Hepatocyte (in vitro differentiated cells): Measurements from ENCODE around the gene PSMD12. TPM values are rescaled to one million over a fixed set of nuclear protein-coding genes. Genes with fewer than 3 reads are reported as not detected.

Experiments used
- DNase-seq: peaks from one replicate; pipeline ENCODE4 v3.0.0-alpha.2; 2016; ENCODE audit warnings: low spot score
- H2AFZ ChIP-seq: fragments of 200-600 bp; sonication (generic); 2 replicates; pipeline ENCODE4 v1.6.0; 2016; ENCODE audit warnings: antibody characterized with exemption, mild to moderate bottlenecking
- H3K27ac ChIP-seq: fragments of 200-600 bp; sonication (generic); 2 replicates; pipeline ENCODE4 v1.5.1; 2016; ENCODE audit warnings: mild to moderate bottlenecking
- H3K27me3 ChIP-seq: fragments of 200-600 bp; sonication (generic); 2 replicates; pipeline ENCODE4 v1.6.1; 2016
- H3K36me3 ChIP-seq: fragments of 200-600 bp; sonication (generic); replicated peaks from 2 replicates; pipeline ENCODE4 v1.5.1; 2016; ENCODE audit warnings: low read depth; ENCODE audit not compliant: insufficient read depth
- H3K4me1 ChIP-seq: fragments of 200-600 bp; sonication (generic); 2 replicates; pipeline ENCODE4 v1.5.1; 2016; ENCODE audit warnings: mild to moderate bottlenecking, moderate library complexity; ENCODE audit not compliant: insufficient read depth
- H3K4me2 ChIP-seq: fragments of 200-600 bp; sonication (generic); 2 replicates; pipeline ENCODE4 v1.6.0; 2016
- H3K4me3 ChIP-seq: fragments of 200-600 bp; sonication (generic); 2 replicates; pipeline ENCODE4 v1.5.1; 2016; ENCODE audit warnings: mild to moderate bottlenecking
- H3K79me2 ChIP-seq: fragments of 200-600 bp; sonication (generic); 2 replicates; pipeline ENCODE4 v1.6.0; 2017; ENCODE audit warnings: mild to moderate bottlenecking
- H3K9me2 ChIP-seq: fragments of 200-600 bp; sonication (generic); replicated peaks from 2 replicates; pipeline ENCODE4 v1.6.0; 2017; ENCODE audit warnings: mild to moderate bottlenecking; ENCODE audit not compliant: insufficient read depth
- H3K9me3 ChIP-seq: fragments of 200-600 bp; sonication (generic); 2 replicates; pipeline ENCODE4 v1.5.1; 2016; ENCODE audit warnings: low read depth, mild to moderate bottlenecking
- H4K20me1 ChIP-seq: fragments of 200-600 bp; sonication (generic); 2 replicates; pipeline ENCODE4 v1.6.0; 2016; ENCODE audit warnings: mild to moderate bottlenecking; ENCODE audit not compliant: insufficient read depth, poor library complexity, severe bottlenecking
- EZH2 ChIP-seq: fragments of 200-600 bp; sonication (generic); IDR thresholded peaks from 2 replicates; pipeline ENCODE4 v1.6.1; 2016; ENCODE audit warnings: antibody characterized with exemption, mild to moderate bottlenecking, borderline replicate concordance
- EZH2phosphoT487 ChIP-seq: fragments of 200-600 bp; sonication (generic); IDR thresholded peaks from one replicate; pipeline ENCODE4 v1.6.1; 2018; ENCODE audit warnings: antibody characterized with exemption, mild to moderate bottlenecking, low read depth, moderate library complexity; ENCODE audit not compliant: unreplicated experiment, severe bottlenecking
- whole genome bisulfite sequencing: methylation state at CpG from one replicate; pipeline ENCODE4 v1.1.6; 2016; ENCODE audit warnings: low lambda C conversion rate; ENCODE audit errors: missing lambda C conversion rate; 5-methylcytosine and 5-hydroxymethylcytosine counted together
- polyA plus RNA-seq: library from polyadenylated mRNA; unstranded; fragments of >200 nt; fragmentation: Nextera tagmentation; extraction: Ambion mirVana; gene quantifications from 2 replicates; pipeline ENCODE4 v1.2.1, GENCODE V29; 2016
- total RNA-seq: library from RNA; depleted of rRNA; stranded (reverse); fragments of >200 nt; gene quantifications from 2 replicates; pipeline ENCODE4 v1.2.3, GENCODE V29; 2014
- TF ChIP-seq, protein P1 (sequence below): fragments of 200-600 bp; sonication (generic); IDR thresholded peaks from 2 replicates; pipeline ENCODE4 v1.5.1; 2016; ENCODE audit warnings: antibody characterized with exemption, mild to moderate bottlenecking; ENCODE audit not compliant: poor library complexity

Gene PSMD12
- total and polyA plus RNA-seq, 2 experiments from 2014 or later = 28.4 to 65.3 TPM

DNA sequence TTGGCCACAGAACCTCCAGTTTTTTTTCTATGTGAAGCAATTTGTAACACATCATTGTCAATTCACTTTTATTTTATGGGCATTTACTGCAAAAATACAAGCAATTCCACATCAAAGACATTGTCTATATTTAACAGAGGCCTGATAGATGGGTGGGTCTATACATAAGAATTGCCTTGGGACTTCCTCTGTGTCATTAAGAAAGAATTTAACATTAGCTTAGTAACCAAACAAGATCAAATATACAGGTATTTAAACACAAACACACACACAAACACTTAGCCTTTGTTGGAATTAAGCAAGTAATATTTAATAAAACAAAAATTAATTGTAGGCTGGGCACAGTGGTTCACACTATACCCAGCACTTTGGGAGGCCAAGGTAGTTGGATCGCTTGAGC is 6.4 kb upstream of the PSMD12 start:
- 100% methylated on average over 1 of the region's 1 CpG for WGBS
- Histone ChIP-seq H3K79me2 (no peaks in the 10 kb centered on the region), H3K4me1 (no peaks in the 10 kb centered on the region), H2AFZ (no peak overlapping the region), H3K9me2 (no peaks in the 10 kb centered on the region), H4K20me1 (no peaks in the 10 kb centered on the region), H3K4me2 (no peak overlapping the region), H3K4me3 (no peak overlapping the region), H3K36me3 (no peaks in the 10 kb centered on the region), H3K27ac (no peak overlapping the region), H3K9me3 (no peaks in the 10 kb centered on the region), H3K27me3 (no peaks in the 10 kb centered on the region)
- TF ChIP-seq EZH2 = no peak
- TF ChIP-seq, protein P1, sequence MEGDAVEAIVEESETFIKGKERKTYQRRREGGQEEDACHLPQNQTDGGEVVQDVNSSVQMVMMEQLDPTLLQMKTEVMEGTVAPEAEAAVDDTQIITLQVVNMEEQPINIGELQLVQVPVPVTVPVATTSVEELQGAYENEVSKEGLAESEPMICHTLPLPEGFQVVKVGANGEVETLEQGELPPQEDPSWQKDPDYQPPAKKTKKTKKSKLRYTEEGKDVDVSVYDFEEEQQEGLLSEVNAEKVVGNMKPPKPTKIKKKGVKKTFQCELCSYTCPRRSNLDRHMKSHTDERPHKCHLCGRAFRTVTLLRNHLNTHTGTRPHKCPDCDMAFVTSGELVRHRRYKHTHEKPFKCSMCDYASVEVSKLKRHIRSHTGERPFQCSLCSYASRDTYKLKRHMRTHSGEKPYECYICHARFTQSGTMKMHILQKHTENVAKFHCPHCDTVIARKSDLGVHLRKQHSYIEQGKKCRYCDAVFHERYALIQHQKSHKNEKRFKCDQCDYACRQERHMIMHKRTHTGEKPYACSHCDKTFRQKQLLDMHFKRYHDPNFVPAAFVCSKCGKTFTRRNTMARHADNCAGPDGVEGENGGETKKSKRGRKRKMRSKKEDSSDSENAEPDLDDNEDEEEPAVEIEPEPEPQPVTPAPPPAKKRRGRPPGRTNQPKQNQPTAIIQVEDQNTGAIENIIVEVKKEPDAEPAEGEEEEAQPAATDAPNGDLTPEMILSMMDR = no peak
- TF ChIP-seq EZH2phosphoT487 = no peak
- DNase-seq = no peak

DNA sequence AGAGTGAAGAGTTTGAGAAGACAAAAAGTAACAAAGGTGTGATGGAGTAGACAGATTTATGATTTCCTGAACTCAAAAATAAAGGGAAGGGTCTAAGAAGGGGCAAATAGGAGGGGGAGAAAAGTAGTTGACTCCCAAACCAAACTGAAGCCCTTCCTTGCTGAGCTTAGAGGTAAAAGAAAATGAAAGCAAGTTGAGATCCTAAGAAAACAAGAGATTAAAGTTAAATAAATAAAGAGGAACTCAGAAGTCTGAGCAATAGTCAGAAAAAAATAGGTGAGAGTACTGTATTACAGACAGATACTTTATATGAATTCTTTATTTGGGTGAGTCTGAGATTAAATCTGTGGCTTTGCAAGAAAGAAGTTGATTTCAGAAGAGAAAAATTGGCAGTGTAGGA is 3.3 kb upstream of the PSMD12 start:
- Histone ChIP-seq H3K4me1 (peaks cover 6% of the 10 kb centered on the region), H3K79me2 (peaks cover 17% of the 10 kb centered on the region), H3K9me3 (no peaks in the 10 kb centered on the region), H3K27ac (no peak overlapping the region), H2AFZ (no peak overlapping the region), H3K4me2 (no peak overlapping the region), H3K36me3 (no peaks in the 10 kb centered on the region), H3K27me3 (no peaks in the 10 kb centered on the region), H3K4me3 (no peak overlapping the region), H3K9me2 (no peaks in the 10 kb centered on the region), H4K20me1 (peaks cover 9% of the 10 kb centered on the region)
- no peak for TF ChIP-seq EZH2phosphoT487
- TF ChIP-seq EZH2 = no peak
- TF ChIP-seq, protein P1 = no peak
- DNase-seq = no peak

DNA sequence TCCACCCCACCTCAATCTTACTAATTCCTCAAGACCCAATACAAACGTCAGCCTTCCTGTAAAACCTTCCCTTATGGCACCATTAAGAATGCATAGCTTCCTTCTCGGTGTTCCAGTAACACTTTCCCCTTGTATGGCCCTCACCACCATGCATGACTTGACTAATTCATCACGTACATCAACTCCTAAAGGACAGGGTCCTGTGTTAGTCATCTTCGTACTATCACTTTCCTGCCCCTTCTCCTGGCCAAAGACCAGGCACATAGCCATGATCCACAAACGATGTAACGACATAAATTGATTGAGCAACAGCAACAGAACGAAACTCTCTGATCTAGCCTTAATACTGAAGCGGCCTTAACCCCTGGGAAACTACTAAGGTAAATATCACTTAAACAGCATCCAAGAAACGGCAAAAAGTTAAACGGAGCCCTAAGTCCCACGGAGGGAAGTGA is 612 bp downstream of the PSMD12 start:
- Histone ChIP-seq H3K4me2 (peak overlapping the region; percentile 89), H3K4me1 (peaks cover 21% of the 10 kb centered on the region), H3K9me3 (no peaks in the 10 kb centered on the region), H3K79me2 (peaks cover 56% of the 10 kb centered on the region), H3K27me3 (no peaks in the 10 kb centered on the region), H3K27ac (peak overlapping the region; percentile 98), H3K9me2 (no peaks in the 10 kb centered on the region), H3K4me3 (peak overlapping the region; percentile 92), H2AFZ (peak overlapping the region; percentile 67), H4K20me1 (peaks cover 45% of the 10 kb centered on the region), H3K36me3 (no peaks in the 10 kb centered on the region)
- 2% methylated on average over 11 of the region's 11 CpGs for WGBS
- TF ChIP-seq EZH2phosphoT487 = no peak
- TF ChIP-seq EZH2 = no peak
- TF ChIP-seq, protein P1 = no peak
- peak; percentile 39 for DNase-seq
